RWPE2 (cell line): ENCODE data around the gene PPM1L.

Experiments
- ATAC-seq: fragments of 200-7000 bp; cut with Tn5 transposase; 3 replicates; pipeline ENCODE4 v1.9.1; 2021; ENCODE audit warnings: low read depth
- DNase-seq: peaks from one replicate; pipeline ENCODE4 v3.0.0-alpha.2; 2020; ENCODE audit warnings: low spot score
- H3K27ac ChIP-seq: fragments of 450-650 bp; 2 replicates; pipeline ENCODE4 v1.5.1; 2017; ENCODE audit warnings: mild to moderate bottlenecking; ENCODE audit not compliant: poor library complexity, severe bottlenecking
- H3K27me3 ChIP-seq: fragments of 250-450 bp; sonication (Bioruptor Pico); 2 replicates; pipeline ENCODE4 v1.5.1; 2021; ENCODE audit warnings: mild to moderate bottlenecking, moderate library complexity; ENCODE audit not compliant: insufficient read depth, poor library complexity, severe bottlenecking
- H3K36me3 ChIP-seq: fragments of 250-450 bp; sonication (Bioruptor Pico); 2 replicates; pipeline ENCODE4 v1.5.1; 2020; ENCODE audit warnings: low read depth, mild to moderate bottlenecking, moderate library complexity
- H3K4me1 ChIP-seq: fragments of 250-450 bp; sonication (Bioruptor Pico); 2 replicates; pipeline ENCODE4 v1.5.1; 2021; ENCODE audit warnings: mild to moderate bottlenecking, moderate library complexity; ENCODE audit not compliant: insufficient read depth, poor library complexity, severe bottlenecking
- H3K4me3 ChIP-seq: fragments of 250-450 bp; sonication (Bioruptor Pico); 2 replicates; pipeline ENCODE4 v1.5.1; 2021; ENCODE audit warnings: mild to moderate bottlenecking, moderate library complexity; ENCODE audit not compliant: severe bottlenecking
- H3K9me3 ChIP-seq: fragments of 250-450 bp; sonication (Bioruptor Pico); 2 replicates; pipeline ENCODE4 v1.5.1; 2021; ENCODE audit warnings: mild to moderate bottlenecking, moderate library complexity; ENCODE audit not compliant: severe bottlenecking
- TF ChIP-seq, protein P1 (sequence below): fragments of 450-650 bp; IDR thresholded peaks from one replicate; pipeline ENCODE4 v1.5.1; 2017; ENCODE audit warnings: mild to moderate bottlenecking, moderate library complexity; ENCODE audit not compliant: poor library complexity, severe bottlenecking

Gene PPM1L

GRCh38 chr3:160820022-160820421 lies 64.0 kb downstream of the PPM1L start:
- Histone ChIP-seq H3K4me3 (no peak overlapping the region), H3K36me3 (no peaks in the 10 kb centered on the region), H3K9me3 (no peaks in the 10 kb centered on the region), H3K4me1 (no peaks in the 10 kb centered on the region), H3K27ac (no peak overlapping the region), H3K27me3 (no peaks in the 10 kb centered on the region)
- no peak for ATAC-seq
- no peak for DNase-seq
- TF ChIP-seq, protein P1, sequence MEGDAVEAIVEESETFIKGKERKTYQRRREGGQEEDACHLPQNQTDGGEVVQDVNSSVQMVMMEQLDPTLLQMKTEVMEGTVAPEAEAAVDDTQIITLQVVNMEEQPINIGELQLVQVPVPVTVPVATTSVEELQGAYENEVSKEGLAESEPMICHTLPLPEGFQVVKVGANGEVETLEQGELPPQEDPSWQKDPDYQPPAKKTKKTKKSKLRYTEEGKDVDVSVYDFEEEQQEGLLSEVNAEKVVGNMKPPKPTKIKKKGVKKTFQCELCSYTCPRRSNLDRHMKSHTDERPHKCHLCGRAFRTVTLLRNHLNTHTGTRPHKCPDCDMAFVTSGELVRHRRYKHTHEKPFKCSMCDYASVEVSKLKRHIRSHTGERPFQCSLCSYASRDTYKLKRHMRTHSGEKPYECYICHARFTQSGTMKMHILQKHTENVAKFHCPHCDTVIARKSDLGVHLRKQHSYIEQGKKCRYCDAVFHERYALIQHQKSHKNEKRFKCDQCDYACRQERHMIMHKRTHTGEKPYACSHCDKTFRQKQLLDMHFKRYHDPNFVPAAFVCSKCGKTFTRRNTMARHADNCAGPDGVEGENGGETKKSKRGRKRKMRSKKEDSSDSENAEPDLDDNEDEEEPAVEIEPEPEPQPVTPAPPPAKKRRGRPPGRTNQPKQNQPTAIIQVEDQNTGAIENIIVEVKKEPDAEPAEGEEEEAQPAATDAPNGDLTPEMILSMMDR, result no peak

GRCh38 chr3:160820430-160820829 lies 64.4 kb downstream of the PPM1L start:
- Histone ChIP-seq H3K4me3 (no peak overlapping the region), H3K36me3 (no peaks in the 10 kb centered on the region), H3K27ac (no peak overlapping the region), H3K9me3 (no peaks in the 10 kb centered on the region), H3K27me3 (no peaks in the 10 kb centered on the region), H3K4me1 (no peaks in the 10 kb centered on the region)
- no peak for ATAC-seq
- no peak for DNase-seq
- TF ChIP-seq, protein P1, result no peak

DNA sequence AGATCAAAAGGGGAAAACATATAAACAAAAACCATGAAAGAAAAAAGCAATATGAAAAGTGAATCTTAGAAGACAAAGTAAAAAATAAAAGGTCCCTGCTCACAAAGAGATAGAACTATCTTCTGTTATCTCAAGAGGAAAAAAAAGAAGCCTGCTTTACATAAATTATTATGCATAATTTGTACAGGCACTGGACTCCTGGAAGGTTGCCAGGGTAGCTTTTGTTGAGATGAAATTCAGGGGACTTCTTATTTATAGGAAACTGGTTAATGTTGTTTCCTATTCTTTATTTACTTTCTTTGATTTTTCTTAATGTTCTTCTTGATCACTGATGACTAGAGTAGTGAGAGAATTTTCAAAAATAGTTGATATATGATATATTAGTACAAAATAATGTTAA lies 66.9 kb downstream of the PPM1L start:
- TF ChIP-seq, protein P1, result no peak
- no peaks in the 10 kb centered on the region for H3K36me3 ChIP-seq
- DNase-seq, result no peak
- no peak overlapping the region for H3K27ac ChIP-seq
- no peaks in the 10 kb centered on the region for H3K9me3 ChIP-seq
- no peak overlapping the region for H3K4me3 ChIP-seq
- ATAC-seq, result no peak
- no peaks in the 10 kb centered on the region for H3K27me3 ChIP-seq
- H3K4me1 ChIP-seq, result no peaks in the 10 kb centered on the region

- Histone ChIP-seq H3K27ac (no peak overlapping the region), H3K4me3 (no peak overlapping the region), H3K27me3 (no peaks in the 10 kb centered on the region), H3K4me1 (no peaks in the 10 kb centered on the region), H3K9me3 (no peaks in the 10 kb centered on the region), H3K36me3 (no peaks in the 10 kb centered on the region)
- ATAC-seq (no peak), DNase-seq (no peak)
- TF ChIP-seq, protein P1, result no peak
These were observed 69.3 kb downstream of the PPM1L start for GRCh38 chr3:160825311-160825800.

DNA sequence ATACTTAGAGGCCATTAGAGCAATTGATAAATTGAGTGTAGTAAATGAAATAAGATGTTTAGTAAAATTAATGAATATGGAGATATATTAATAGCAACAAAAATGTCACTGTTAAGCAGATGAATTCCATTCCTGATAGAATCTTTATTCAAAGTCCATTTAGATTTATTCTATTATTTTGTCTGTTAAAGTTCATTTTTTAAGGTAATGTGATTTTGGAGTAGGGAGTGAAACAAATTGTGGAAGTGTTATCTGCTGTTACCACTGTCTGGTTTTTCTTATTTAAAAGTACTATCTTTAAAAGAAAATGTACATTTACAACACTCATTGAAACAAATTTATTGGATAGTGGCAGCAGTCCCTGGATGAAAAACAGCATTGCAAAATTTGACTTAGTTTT lies 70.4 kb downstream of the PPM1L start:
- no peaks in the 10 kb centered on the region for H3K36me3 ChIP-seq
- no peaks in the 10 kb centered on the region for H3K4me1 ChIP-seq
- DNase-seq (no peak), ATAC-seq (no peak)
- no peak overlapping the region for H3K4me3 ChIP-seq
- TF ChIP-seq, protein P1, result no peak
- H3K9me3 ChIP-seq, result no peaks in the 10 kb centered on the region
- H3K27me3 ChIP-seq, result no peaks in the 10 kb centered on the region
- H3K27ac ChIP-seq, result no peak overlapping the region
